HEK293 (cell line): ENCODE measurements around the gene TP73.
A peak's percentile ranks its signal among the peaks of the same experiment; 100 is the strongest.

ENCODE experiments used
- CTCF ChIA-PET: fragments of 350-600 bp; formaldehyde crosslinking; extraction: SDS; loops from one replicate; lab custom pipeline; 2021; ENCODE audit warnings: antibody characterized with exemption; lab: Yijun Ruan, JAX
- POLR2A ChIA-PET: fragments of 300-600 bp; formaldehyde crosslinking; extraction: SDS; loops from one replicate; lab custom pipeline; 2020; ENCODE audit warnings: antibody characterized with exemption, inconsistent platforms; lab: Yijun Ruan, JAX
- H3K27ac ChIP-seq: fragments of 200-500 bp; sonication (Bioruptor generic); 2 replicates; pipeline ENCODE4 v1.5.1; 2014; ENCODE audit warnings: low read depth, low read length, control low read depth, inconsistent platforms; ENCODE audit errors: extremely low read depth
- H3K36me3 ChIP-seq, 2 experiments: fragments of 200-500 bp in 1 of 2; sonication (Bioruptor generic) in 1 of 2; 1 replicate in 1 of 2; 2 replicates in 1 of 2; pipeline ENCODE4 v1.5.1; 2014 to 2017; ENCODE audit warnings: inconsistent platforms in 2 of 2, low read length in 2 of 2; ENCODE audit not compliant: control insufficient read depth in 2 of 2, insufficient read depth in 1 of 2
- H3K4me1 ChIP-seq: fragments of 200-500 bp; sonication (Bioruptor generic); 2 replicates; pipeline ENCODE4 v1.5.1; 2014; ENCODE audit warnings: mild to moderate bottlenecking, low read length, inconsistent platforms; ENCODE audit not compliant: control insufficient read depth, insufficient read depth
- H3K4me3 ChIP-seq: 2 replicates; pipeline ENCODE4 v1.5.1; 2011; ENCODE audit warnings: low read depth, mild to moderate bottlenecking, control low read depth, low read length, moderate library complexity
- H3K9me3 ChIP-seq: fragments of 200-500 bp; sonication (Bioruptor generic); 2 replicates; pipeline ENCODE4 v1.5.1; 2014; ENCODE audit warnings: low read depth, low read length, inconsistent platforms; ENCODE audit not compliant: control insufficient read depth, insufficient read depth
- GLI4 ChIP-seq: fragments of 450-650 bp; formaldehyde crosslinking; IDR thresholded peaks from 2 replicates; pipeline ENCODE4 v1.5.1; 2016; ENCODE audit warnings: missing biosample characterization, missing genetic modification characterization
- KLF9 ChIP-seq: fragments of 450-650 bp; formaldehyde crosslinking; IDR thresholded peaks from 2 replicates; pipeline ENCODE4 v1.5.1; 2016; ENCODE audit warnings: missing biosample characterization, missing genetic modification characterization, low read depth
- PATZ1 ChIP-seq: fragments of 450-650 bp; formaldehyde crosslinking; IDR thresholded peaks from 2 replicates; pipeline ENCODE4 v1.5.1; 2016; ENCODE audit warnings: missing biosample characterization, missing genetic modification characterization
- PBX3 ChIP-seq: sonication (generic); formaldehyde crosslinking; IDR thresholded peaks from 2 replicates; pipeline ENCODE4 v1.8.1; 2022; ENCODE audit warnings: mild to moderate bottlenecking, moderate library complexity, missing genetic modification reagents
- PRDM10 ChIP-seq: fragments of 450-650 bp; formaldehyde crosslinking; IDR thresholded peaks from 2 replicates; pipeline ENCODE4 v1.5.1; 2016; ENCODE audit warnings: missing biosample characterization, missing genetic modification characterization
- REPIN1 ChIP-seq: fragments of 450-650 bp; formaldehyde crosslinking; IDR thresholded peaks from 2 replicates; pipeline ENCODE4 v1.5.1; 2017; ENCODE audit warnings: missing biosample characterization, missing genetic modification characterization, low read depth
- ZNF146 ChIP-seq: fragments of 450-650 bp; formaldehyde crosslinking; IDR thresholded peaks from 2 replicates; pipeline ENCODE4 v1.5.1; 2016; ENCODE audit warnings: missing biosample characterization, missing genetic modification characterization
- ZNF2 ChIP-seq: fragments of 450-650 bp; formaldehyde crosslinking; IDR thresholded peaks from 2 replicates; pipeline ENCODE4 v1.5.1; 2016; ENCODE audit warnings: missing biosample characterization, missing genetic modification characterization
- ZNF202 ChIP-seq: fragments of 450-650 bp; formaldehyde crosslinking; IDR thresholded peaks from 2 replicates; pipeline ENCODE4 v1.5.1; 2016; ENCODE audit warnings: missing biosample characterization, missing genetic modification characterization, borderline replicate concordance
- ZNF223 ChIP-seq: fragments of 450-650 bp; formaldehyde crosslinking; IDR thresholded peaks from 2 replicates; pipeline ENCODE4 v1.5.1; 2016; ENCODE audit warnings: missing biosample characterization, missing genetic modification characterization
- ZNF239 ChIP-seq: fragments of 450-650 bp; formaldehyde crosslinking; IDR thresholded peaks from 2 replicates; pipeline ENCODE4 v1.5.1; 2016; ENCODE audit warnings: missing biosample characterization, missing genetic modification characterization
- ZNF266 ChIP-seq: fragments of 450-650 bp; formaldehyde crosslinking; IDR thresholded peaks from 2 replicates; pipeline ENCODE4 v1.5.1; 2016; ENCODE audit warnings: missing biosample characterization, missing genetic modification characterization, low read depth
- ZNF311 ChIP-seq: fragments of 450-650 bp; formaldehyde crosslinking; IDR thresholded peaks from 2 replicates; pipeline ENCODE4 v1.5.1; 2017; ENCODE audit warnings: missing biosample characterization, missing genetic modification characterization, borderline replicate concordance
- ZNF600 ChIP-seq: fragments of 450-650 bp; formaldehyde crosslinking; IDR thresholded peaks from 2 replicates; pipeline ENCODE4 v1.5.1; 2016; ENCODE audit warnings: missing biosample characterization, missing genetic modification characterization
- ZNF677 ChIP-seq: fragments of 450-650 bp; IDR thresholded peaks from 2 replicates; pipeline ENCODE4 v1.5.0; 2018; ENCODE audit warnings: missing biosample characterization, mild to moderate bottlenecking, missing genetic modification characterization, moderate library complexity
- ZNF707 ChIP-seq: fragments of 450-650 bp; formaldehyde crosslinking; IDR thresholded peaks from 2 replicates; pipeline ENCODE4 v1.5.1; 2016; ENCODE audit warnings: missing biosample characterization, missing genetic modification characterization

The TP73 gene

DNA sequence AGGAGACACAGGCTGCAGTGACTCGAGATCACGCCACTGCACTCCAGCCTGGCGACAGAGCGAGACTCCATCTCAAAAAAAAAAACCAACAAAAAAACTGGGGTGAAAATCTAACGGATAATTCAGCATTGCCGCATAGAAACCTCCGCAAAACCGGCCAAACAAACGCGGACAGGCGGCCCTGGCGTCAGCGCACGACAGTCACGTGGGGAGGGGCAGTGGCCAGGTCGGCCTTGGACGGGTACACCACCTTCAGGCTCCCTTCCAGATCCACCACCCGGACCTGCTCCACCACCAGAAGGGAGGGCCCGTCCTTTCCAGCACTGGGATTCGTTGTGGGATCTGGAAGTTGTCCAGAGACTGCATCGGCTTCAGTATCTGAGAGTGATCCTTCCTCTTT, 128.6 kb downstream of the TP73 start:
- CTCF ChIA-PET = interaction anchor here (1.2 kb wide), 1 partner anchor 57 kb away, joined by 4 read pairs; no protein-coding TSS in a partner anchor
- no peaks in the 10 kb centered on the region for H3K9me3 ChIP-seq
- POLR2A ChIA-PET = no interaction called here

GRCh38 chr1:3783651-3784474, 131.5 kb downstream of the TP73 start:
- POLR2A ChIA-PET = interaction anchor here (1.1 kb wide), 1 partner anchor 10 kb away, joined by 3 read pairs; no protein-coding TSS in a partner anchor
- TF ChIP-seq ZNF239 (tag by site-specific recombination) = no peak
- TF ChIP-seq ZNF600 (tag by site-specific recombination) = 0 out of 2 replicates have a peak, but pooled peaks have one; percentile 6
- Histone ChIP-seq H3K36me3 (peaks cover 33 to 100% of the 10 kb centered on the region in 2 experiments), H3K27ac (no peak overlapping the region), H3K4me3 (no peak overlapping the region), H3K4me1 (no peaks in the 10 kb centered on the region), H3K9me3 (no peaks in the 10 kb centered on the region)
- CTCF ChIA-PET = no interaction called here

More for the DNA sequence above, 128.6 kb downstream of the TP73 start:
- H3K36me3 ChIP-seq = peaks cover 25 to 81% of the 10 kb centered on the region in 2 experiments
- TF ChIP-seq REPIN1 (tag by site-specific recombination) = no peak
- TF ChIP-seq ZNF202 (tag by site-specific recombination) = no peak
- TF ChIP-seq PRDM10 (tag by site-specific recombination) = no peak
- no peak for TF ChIP-seq ZNF311 (tag by site-specific recombination)
- TF ChIP-seq ZNF2 (tag by site-specific recombination) = no peak
- TF ChIP-seq ZNF677 (tag by site-specific recombination) = no peak
- no peak for TF ChIP-seq GLI4 (tag by site-specific recombination)
- no peak for TF ChIP-seq PBX3 (CRISPR knock-in tag)
- no peak for TF ChIP-seq ZNF707 (tag by site-specific recombination)
- no peak for TF ChIP-seq ZNF223 (tag by site-specific recombination)
- TF ChIP-seq, all 188 proteins: peak for 0
- Histone ChIP-seq H3K4me1 (no peaks in the 10 kb centered on the region), H3K4me3 (no peak overlapping the region), H3K27ac (no peak overlapping the region)

DNA sequence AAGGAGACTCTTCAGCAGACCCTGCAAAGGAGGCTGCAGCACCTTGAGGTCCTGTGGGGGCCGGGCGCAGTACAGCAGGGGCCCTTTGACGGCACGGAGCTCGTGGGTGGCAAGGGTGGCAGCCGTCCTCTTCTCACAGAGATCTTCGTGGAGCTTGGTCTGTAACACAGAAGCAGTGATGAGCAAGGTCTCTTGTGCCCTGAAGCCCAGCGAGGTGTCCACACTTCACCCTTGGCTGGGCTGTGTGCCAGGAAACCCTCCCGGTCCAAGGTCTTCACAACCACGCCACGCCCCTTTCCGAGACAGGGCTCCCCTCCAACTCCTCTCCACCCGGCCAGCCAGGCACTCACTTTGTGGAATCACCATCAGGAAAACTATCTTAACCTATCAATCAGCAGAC, 132.7 kb downstream of the TP73 start:
- Histone ChIP-seq H3K4me3 (no peak overlapping the region), H3K9me3 (no peaks in the 10 kb centered on the region), H3K4me1 (no peaks in the 10 kb centered on the region), H3K36me3 (peaks cover 33 to 100% of the 10 kb centered on the region in 2 experiments), H3K27ac (no peak overlapping the region)
- CTCF ChIA-PET = interaction anchor here (1.2 to 1.9 kb wide), 3 partner anchors 9 to 332 kb away, joined by 3 to 11 read pairs (median 4); no protein-coding TSS in a partner anchor
- TF ChIP-seq PATZ1 (tag by site-specific recombination) = no peak
- TF ChIP-seq ZNF266 (tag by site-specific recombination) = no peak
- TF ChIP-seq KLF9 (tag by site-specific recombination) = 0 out of 2 replicates have a peak, but pooled peaks have one; percentile 26
- no peak for TF ChIP-seq ZNF146
- POLR2A ChIA-PET = interaction anchor here (1.1 to 1.7 kb wide), 2 partner anchors 11 kb away, joined by 3 to 5 read pairs; partner anchors contain the start of gene LRRC47
